Upper lobe of left lung (tissue), 4 donors: ENCODE results near the gene CAMK2N2.

ENCODE experiments used
- CTCF ChIP-seq, 6 experiments: fragments of 450-650 bp in 4 of 6; fragments of 200-600 bp in 2 of 6; sonication (generic) in 2 of 6; IDR thresholded peaks; one replicate each; pipeline ENCODE4 v1.5.1; 2016 to 2019; ENCODE audit warnings: antibody characterized with exemption in 6 of 6
- EP300 ChIP-seq, 4 donors: sonication (generic); formaldehyde crosslinking; IDR thresholded peaks; one replicate each; pipeline ENCODE4 v1.5.1; 2017; ENCODE audit warnings: antibody characterized with exemption in 4 of 4, control low read depth in 2 of 4

GRCh38 chr3:184300378-184300720 lies 39.0 kb upstream of the CAMK2N2 start:
- no peak for TF ChIP-seq CTCF (IDR thresholded peaks at IDR 0.05)
- no peak for TF ChIP-seq EP300 (IDR thresholded peaks at IDR 0.05)
